ENCODE results near the gene ENO3.

Gene ENO3

DNA sequence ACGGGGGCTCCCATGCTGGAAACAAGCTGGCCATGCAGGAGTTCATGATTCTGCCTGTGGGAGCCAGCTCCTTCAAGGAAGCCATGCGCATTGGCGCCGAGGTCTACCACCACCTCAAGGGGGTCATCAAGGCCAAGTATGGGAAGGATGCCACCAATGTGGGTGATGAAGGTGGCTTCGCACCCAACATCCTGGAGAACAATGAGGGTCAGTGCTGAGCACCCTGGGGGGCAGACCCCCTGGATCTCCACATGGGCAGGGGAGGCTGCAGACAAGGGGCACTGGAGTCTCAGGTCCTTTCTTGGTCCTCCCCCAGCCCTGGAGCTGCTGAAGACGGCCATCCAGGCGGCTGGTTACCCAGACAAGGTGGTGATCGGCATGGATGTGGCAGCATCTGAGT, 4.2 kb downstream of the ENO3 start:
- Histone ChIP-seq H3K27ac (ENCODE audit: low read depth, low read length) (no peak overlapping the region), H2BK15ac (replicated peaks; ENCODE audit: low read depth) (no peak overlapping the region), H3K18ac (ENCODE audit: low read length) (no peak overlapping the region), H2BK120ac (ENCODE audit: low read depth, low read length) (no peak overlapping the region), H3K4me2 (ENCODE audit: low read length) (no peak overlapping the region), H3K4me1 (ENCODE audit: control insufficient read depth, low read depth, low read length) (peaks cover 11% of the 10 kb centered on the region), H2BK5ac (ENCODE audit: low read length) (no peak overlapping the region), H2AK5ac (ENCODE audit: low read length) (no peak overlapping the region), H3K4ac (ENCODE audit: low read depth, low read length) (no peak overlapping the region), H3K23ac (ENCODE audit: low read length) (no peak overlapping the region), H4K5ac (ENCODE audit: low read length) (no peak overlapping the region), H3K4me3 (ENCODE audit: low read length) (no peak overlapping the region), H3K79me1 (ENCODE audit: low read length) (peaks cover 2% of the 10 kb centered on the region), H3K27me3 (ENCODE audit: insufficient read depth, low read length, poor library complexity) (no peaks in the 10 kb centered on the region), H4K8ac (ENCODE audit: low read depth, low read length) (no peak overlapping the region), H3K36me3 (ENCODE audit: control insufficient read depth, insufficient read depth, low read length) (peaks cover 4% of the 10 kb centered on the region), H3K9ac (ENCODE audit: low read length) (no peak overlapping the region), H3K79me2 (ENCODE audit: control insufficient read depth, insufficient read depth, low read length) (no peaks in the 10 kb centered on the region), H3K56ac (ENCODE audit: low read length) (no peak overlapping the region)
- WGBS (ENCODE audit: extremely low coverage, insufficient coverage, low lambda C conversion rate) = no CpG with 5 or more reads among the region's 8 CpGs
- DNase-seq = no peak

DNA sequence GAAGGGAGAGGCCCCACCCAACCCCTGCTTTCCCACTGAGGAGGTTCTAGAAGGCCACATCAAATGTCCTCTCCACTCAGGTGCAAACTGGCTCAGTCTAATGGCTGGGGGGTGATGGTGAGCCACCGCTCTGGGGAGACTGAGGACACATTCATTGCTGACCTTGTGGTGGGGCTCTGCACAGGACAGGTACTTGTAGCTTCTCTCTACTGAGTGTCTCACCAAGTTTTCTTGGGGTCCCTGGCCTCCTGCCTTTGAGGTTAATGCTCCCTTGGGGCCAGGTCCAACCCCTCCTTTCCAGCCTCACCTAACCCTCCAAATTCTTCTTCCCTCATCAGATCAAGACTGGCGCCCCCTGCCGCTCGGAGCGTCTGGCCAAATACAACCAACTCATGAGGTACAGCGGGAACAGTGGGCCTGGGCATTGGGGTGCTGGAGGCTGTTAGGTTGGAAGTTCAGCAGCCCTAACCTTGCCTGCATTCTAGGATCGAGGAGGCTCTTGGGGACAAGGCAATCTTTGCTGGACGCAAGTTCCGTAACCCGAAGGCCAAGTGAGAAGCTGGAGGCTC, 5.7 kb downstream of the ENO3 start:
- Histone ChIP-seq H2BK120ac (ENCODE audit: low read depth, low read length) (no peak overlapping the region), H3K56ac (ENCODE audit: low read length) (no peak overlapping the region), H3K4me1 (ENCODE audit: control insufficient read depth, low read depth, low read length) (peaks cover 3% of the 10 kb centered on the region), H3K4ac (ENCODE audit: low read depth, low read length) (no peak overlapping the region), H3K18ac (ENCODE audit: low read length) (no peak overlapping the region), H2BK5ac (ENCODE audit: low read length) (no peak overlapping the region), H4K8ac (ENCODE audit: low read depth, low read length) (no peak overlapping the region), H3K4me2 (ENCODE audit: low read length) (no peak overlapping the region), H3K9ac (ENCODE audit: low read length) (no peak overlapping the region), H3K27ac (ENCODE audit: low read depth, low read length) (no peak overlapping the region), H2BK15ac (replicated peaks; ENCODE audit: low read depth) (no peak overlapping the region), H3K23ac (ENCODE audit: low read length) (no peak overlapping the region), H4K5ac (ENCODE audit: low read length) (no peak overlapping the region), H3K79me2 (ENCODE audit: control insufficient read depth, insufficient read depth, low read length) (no peaks in the 10 kb centered on the region), H2AK5ac (ENCODE audit: low read length) (no peak overlapping the region), H3K4me3 (ENCODE audit: low read length) (no peak overlapping the region), H3K27me3 (ENCODE audit: insufficient read depth, low read length, poor library complexity) (no peaks in the 10 kb centered on the region), H3K36me3 (ENCODE audit: control insufficient read depth, insufficient read depth, low read length) (peaks cover 4% of the 10 kb centered on the region), H3K79me1 (ENCODE audit: low read length) (no peaks in the 10 kb centered on the region)
- no CpG with 5 or more reads among the region's 10 CpGs for WGBS (ENCODE audit: extremely low coverage, insufficient coverage, low lambda C conversion rate)
- DNase-seq = peak; percentile 58

GRCh38 chr17:4958102-4958501, 7.2 kb downstream of the ENO3 start:
- H4K5ac ChIP-seq (ENCODE audit: low read length) = no peak overlapping the region
- no peak overlapping the region for H2BK15ac ChIP-seq (replicated peaks; ENCODE audit: low read depth)
- no peak overlapping the region for H3K56ac ChIP-seq (ENCODE audit: low read length)
- H3K4me3 ChIP-seq (ENCODE audit: low read length) = no peak overlapping the region
- no peak overlapping the region for H2AK5ac ChIP-seq (ENCODE audit: low read length)
- no CpG with 5 or more reads among the region's 3 CpGs for WGBS (ENCODE audit: extremely low coverage, insufficient coverage, low lambda C conversion rate)
- H3K4ac ChIP-seq (ENCODE audit: low read depth, low read length) = no peak overlapping the region
- H3K4me2 ChIP-seq (ENCODE audit: low read length) = no peak overlapping the region
- no peak overlapping the region for H3K9ac ChIP-seq (ENCODE audit: low read length)
- H2BK120ac ChIP-seq (ENCODE audit: low read depth, low read length) = no peak overlapping the region
- H3K4me1 ChIP-seq (ENCODE audit: control insufficient read depth, low read depth, low read length) = no peaks in the 10 kb centered on the region
- DNase-seq = no peak
- no peaks in the 10 kb centered on the region for H3K79me2 ChIP-seq (ENCODE audit: control insufficient read depth, insufficient read depth, low read length)
- H3K27me3 ChIP-seq (ENCODE audit: insufficient read depth, low read length, poor library complexity) = no peaks in the 10 kb centered on the region
- no peak overlapping the region for H4K8ac ChIP-seq (ENCODE audit: low read depth, low read length)
- H3K23ac ChIP-seq (ENCODE audit: low read length) = no peak overlapping the region
- H2BK5ac ChIP-seq (ENCODE audit: low read length) = no peak overlapping the region
- peaks cover 4% of the 10 kb centered on the region for H3K36me3 ChIP-seq (ENCODE audit: control insufficient read depth, insufficient read depth, low read length)
- no peak overlapping the region for H3K27ac ChIP-seq (ENCODE audit: low read depth, low read length)
- no peaks in the 10 kb centered on the region for H3K79me1 ChIP-seq (ENCODE audit: low read length)
- no peak overlapping the region for H3K18ac ChIP-seq (ENCODE audit: low read length)

- no peaks in the 10 kb centered on the region for H3K4me1 ChIP-seq (ENCODE audit: control insufficient read depth, low read depth, low read length)
- no peak for DNase-seq
- no peak overlapping the region for H3K18ac ChIP-seq (ENCODE audit: low read length)
- no peak overlapping the region for H3K4me2 ChIP-seq (ENCODE audit: low read length)
- WGBS (ENCODE audit: extremely low coverage, insufficient coverage, low lambda C conversion rate) = no CpG with 5 or more reads among the region's 18 CpGs
- H2BK5ac ChIP-seq (ENCODE audit: low read length) = no peak overlapping the region
- no peak overlapping the region for H2BK15ac ChIP-seq (replicated peaks; ENCODE audit: low read depth)
- H2BK120ac ChIP-seq (ENCODE audit: low read depth, low read length) = no peak overlapping the region
- H3K79me2 ChIP-seq (ENCODE audit: control insufficient read depth, insufficient read depth, low read length) = no peaks in the 10 kb centered on the region
- no peak overlapping the region for H3K9ac ChIP-seq (ENCODE audit: low read length)
- no peak overlapping the region for H3K56ac ChIP-seq (ENCODE audit: low read length)
- no peak overlapping the region for H3K4ac ChIP-seq (ENCODE audit: low read depth, low read length)
- H2AK5ac ChIP-seq (ENCODE audit: low read length) = no peak overlapping the region
- H3K27ac ChIP-seq (ENCODE audit: low read depth, low read length) = no peak overlapping the region
- no peak overlapping the region for H4K5ac ChIP-seq (ENCODE audit: low read length)
- H3K27me3 ChIP-seq (ENCODE audit: insufficient read depth, low read length, poor library complexity) = no peaks in the 10 kb centered on the region
- no peak overlapping the region for H3K4me3 ChIP-seq (ENCODE audit: low read length)
- H4K8ac ChIP-seq (ENCODE audit: low read depth, low read length) = no peak overlapping the region
- H3K23ac ChIP-seq (ENCODE audit: low read length) = no peak overlapping the region
- no peaks in the 10 kb centered on the region for H3K79me1 ChIP-seq (ENCODE audit: low read length)
- H3K36me3 ChIP-seq (ENCODE audit: control insufficient read depth, insufficient read depth, low read length) = peaks cover 4% of the 10 kb centered on the region
Measured at GRCh38 chr17:4959261-4959965, 8.5 kb downstream of the ENO3 start.

DNA sequence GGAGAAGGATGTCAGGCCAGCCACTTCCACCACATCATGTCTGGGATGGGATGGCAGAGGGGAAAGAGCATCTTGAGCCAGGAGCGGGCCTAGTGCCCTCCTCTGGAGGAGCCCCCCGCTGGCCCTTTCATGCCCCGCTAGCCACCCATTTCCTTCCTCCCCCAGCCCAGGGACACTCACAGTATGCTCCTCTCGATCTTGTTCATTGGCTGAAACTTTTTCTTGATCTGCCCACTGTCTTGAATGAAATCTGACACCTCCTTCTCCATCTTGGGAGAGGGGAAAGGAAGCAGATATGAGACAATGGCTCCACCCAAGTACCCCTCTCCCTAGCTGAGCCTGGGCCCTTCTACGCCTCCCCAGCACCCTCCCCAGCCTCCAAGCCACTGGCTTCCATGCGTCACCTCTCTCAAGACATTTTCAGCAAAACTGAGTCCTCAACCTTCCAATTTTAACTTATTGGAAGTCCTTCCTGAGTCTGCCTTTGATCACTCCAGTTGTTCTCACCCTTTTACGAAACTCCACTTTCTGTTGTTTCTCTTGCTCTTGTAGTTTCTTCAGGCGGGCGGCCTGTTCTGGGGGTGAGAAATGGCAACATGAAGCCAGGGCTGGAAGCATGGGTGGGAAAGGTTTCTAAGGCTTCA, 9.5 kb downstream of the ENO3 start:
- H3K27me3 ChIP-seq (ENCODE audit: insufficient read depth, low read length, poor library complexity) = no peaks in the 10 kb centered on the region
- DNase-seq = peak; percentile 36
- no peak overlapping the region for H4K8ac ChIP-seq (ENCODE audit: low read depth, low read length)
- H3K4ac ChIP-seq (ENCODE audit: low read depth, low read length) = no peak overlapping the region
- H2BK120ac ChIP-seq (ENCODE audit: low read depth, low read length) = no peak overlapping the region
- no peak overlapping the region for H3K27ac ChIP-seq (ENCODE audit: low read depth, low read length)
- WGBS (ENCODE audit: extremely low coverage, insufficient coverage, low lambda C conversion rate) = no CpG with 5 or more reads among the region's 9 CpGs
- H3K79me2 ChIP-seq (ENCODE audit: control insufficient read depth, insufficient read depth, low read length) = peaks cover 1% of the 10 kb centered on the region
- no peaks in the 10 kb centered on the region for H3K4me1 ChIP-seq (ENCODE audit: control insufficient read depth, low read depth, low read length)
- no peak overlapping the region for H2BK15ac ChIP-seq (replicated peaks; ENCODE audit: low read depth)
- no peak overlapping the region for H3K9ac ChIP-seq (ENCODE audit: low read length)
- H2BK5ac ChIP-seq (ENCODE audit: low read length) = no peak overlapping the region
- no peak overlapping the region for H3K4me3 ChIP-seq (ENCODE audit: low read length)
- H3K4me2 ChIP-seq (ENCODE audit: low read length) = no peak overlapping the region
- H3K23ac ChIP-seq (ENCODE audit: low read length) = peak overlapping the region; percentile 31
- peaks cover 4% of the 10 kb centered on the region for H3K36me3 ChIP-seq (ENCODE audit: control insufficient read depth, insufficient read depth, low read length)
- H4K5ac ChIP-seq (ENCODE audit: low read length) = no peak overlapping the region
- H3K79me1 ChIP-seq (ENCODE audit: low read length) = peaks cover 3% of the 10 kb centered on the region
- H3K18ac ChIP-seq (ENCODE audit: low read length) = no peak overlapping the region
- no peak overlapping the region for H2AK5ac ChIP-seq (ENCODE audit: low read length)
- peak overlapping the region; percentile 12 for H3K56ac ChIP-seq (ENCODE audit: low read length)

Measured in mesendoderm (in vitro differentiated cells).